K562 (cell line): ENCODE measurements around the gene URGCP. TPM values are rescaled to one million over a fixed set of nuclear protein-coding genes. Genes with fewer than 3 reads are reported as not detected.

Experiments used
- BMI1 ChIP-seq: fragments of 150-350 bp; IDR thresholded peaks from 2 replicates; pipeline ENCODE4 v1.6.1; 2014; ENCODE audit warnings: low read length
- DACH1 ChIP-seq: fragments of 450-650 bp; IDR thresholded peaks from 2 replicates; pipeline ENCODE4 v1.6.1; 2018; ENCODE audit not compliant: partially characterized antibody
- DMBX1 ChIP-seq: fragments of 250-450 bp; sonication (Bioruptor Pico); IDR thresholded peaks from 2 replicates; pipeline ENCODE4 v1.8.0; 2022; ENCODE audit warnings: inconsistent platforms, mild to moderate bottlenecking, moderate library complexity, borderline replicate concordance
- ETS2 ChIP-seq: IDR thresholded peaks from 2 replicates; pipeline ENCODE4 v1.6.1; 2016; ENCODE audit warnings: borderline replicate concordance, missing genetic modification characterization, mild to moderate bottlenecking, moderate library complexity, missing compliant biosample characterization; ENCODE audit not compliant: poor library complexity, severe bottlenecking
- ETV5 ChIP-seq: sonication (generic); formaldehyde crosslinking; IDR thresholded peaks from 2 replicates; pipeline ENCODE4 v1.4.0; 2020; ENCODE audit warnings: low read depth, mild to moderate bottlenecking, missing genetic modification reagents
- FOXJ2 ChIP-seq: fragments of 200-800 bp; sonication (Bioruptor generic); IDR thresholded peaks from 2 replicates; pipeline ENCODE4 v1.6.1; 2016; ENCODE audit warnings: missing genetic modification characterization, missing compliant biosample characterization
- HNRNPL ChIP-seq: fragments of 200-400 bp; formaldehyde crosslinking; IDR thresholded peaks from 2 replicates; pipeline ENCODE4 v1.6.1; 2017; ENCODE audit warnings: low read depth, mild to moderate bottlenecking, low read length
- KDM4B ChIP-seq, 2 experiments: fragments of 450-650 bp in 1 of 2; sonication (generic) in 1 of 2; IDR thresholded peaks; 2 replicates each; pipeline ENCODE4 v1.6.1; 2016 to 2017; ENCODE audit warnings: borderline replicate concordance in 2 of 2, antibody characterized with exemption in 1 of 2, low read depth in 1 of 2, mild to moderate bottlenecking in 1 of 2
- MIER1 ChIP-seq: fragments of 450-650 bp; IDR thresholded peaks from 2 replicates; pipeline ENCODE4 v1.6.1; 2016; ENCODE audit warnings: antibody characterized with exemption, mild to moderate bottlenecking, low read depth
- NELFE ChIP-seq: IDR thresholded peaks from 2 replicates; pipeline ENCODE4 v1.6.1; 2011; ENCODE audit warnings: mild to moderate bottlenecking; ENCODE audit not compliant: insufficient read depth, insufficient read length
- NFRKB ChIP-seq: fragments of 450-650 bp; IDR thresholded peaks from 2 replicates; pipeline ENCODE4 v1.6.1; 2016; ENCODE audit warnings: low read depth
- PHB2 ChIP-seq: fragments of 450-650 bp; IDR thresholded peaks from 2 replicates; pipeline ENCODE4 v1.6.1; 2017; ENCODE audit warnings: low read depth
- PML ChIP-seq: IDR thresholded peaks from 2 replicates; pipeline ENCODE4 v1.6.1; 2012; ENCODE audit warnings: low read length, inconsistent platforms
- POLR3G ChIP-seq: IDR thresholded peaks from 2 replicates; pipeline ENCODE4 v1.6.1; 2011; ENCODE audit not compliant: insufficient read length, insufficient replicate concordance; ENCODE audit errors: extremely low read depth
- RBM22 ChIP-seq: fragments of 200-400 bp; formaldehyde crosslinking; IDR thresholded peaks from 2 replicates; pipeline ENCODE4 v1.6.1; 2018; ENCODE audit warnings: low read length, low read depth; ENCODE audit not compliant: poor library complexity, severe bottlenecking
- ZNF146 ChIP-seq: IDR thresholded peaks from one replicate; pipeline ENCODE4 v1.6.1; 2018; ENCODE audit warnings: missing compliant biosample characterization; ENCODE audit not compliant: unreplicated experiment
- ZNF592 ChIP-seq: fragments of 450-650 bp; IDR thresholded peaks from 2 replicates; pipeline ENCODE4 v1.6.1; 2017; ENCODE audit warnings: antibody characterized with exemption, mild to moderate bottlenecking
- polyA plus RNA-seq, 8 experiments: library from polyadenylated mRNA; depleted of rRNA in 4 of 8; stranded (reverse) in 5 of 8; unstranded in 3 of 8; fragments of >200 nt; fragmentation: Nextera tagmentation in 2 of 8; fragmentation: Illumina TruSeq in 1 of 8; extraction: Ambion mirVana in 2 of 8; extraction: Trizol in 1 of 8; gene quantifications; 2 replicates each; pipeline versions ENCODE4 v1.2.1 to v1.2.3, GENCODE V29; 2011 to 2014; ENCODE audit warnings: inconsistent platforms in 1 of 8, missing spikeins in 1 of 8
- total RNA-seq, 7 experiments: library from RNA; depleted of rRNA in 6 of 7; stranded (reverse); fragments of >200 nt in 6 of 7; fragmentation: Illumina TruSeq in 2 of 7; extraction: Trizol in 2 of 7; gene quantifications; 2 replicates each; pipeline versions ENCODE4 v1.2.1 to v1.2.3, GENCODE V29; 2011 to 2021; ENCODE audit warnings: low replicate concordance in 1 of 7
- TF ChIP-seq, protein P1 (sequence below): sonication (generic); formaldehyde crosslinking; IDR thresholded peaks from 2 replicates; pipeline ENCODE4 v1.8.0; 2022; ENCODE audit warnings: mild to moderate bottlenecking, missing genetic modification reagents, borderline replicate concordance
- TF ChIP-seq, protein P2 (sequence below): sonication (generic); formaldehyde crosslinking; IDR thresholded peaks from 2 replicates; pipeline ENCODE4 v1.9.0; 2022; ENCODE audit warnings: mild to moderate bottlenecking, missing genetic modification reagents
- TF ChIP-seq, protein P3 (sequence below): fragments of 450-650 bp; IDR thresholded peaks from 2 replicates; pipeline ENCODE4 v1.6.1; 2017; ENCODE audit warnings: mild to moderate bottlenecking, moderate library complexity

The URGCP gene
- total and polyA plus RNA-seq, 9 of the 15 experiments (the other 6 are each of a cell fraction or from before 2014, with no cell fraction given): 1.7 to 25.8 (median 12.5) TPM

- TF ChIP-seq, protein P1, sequence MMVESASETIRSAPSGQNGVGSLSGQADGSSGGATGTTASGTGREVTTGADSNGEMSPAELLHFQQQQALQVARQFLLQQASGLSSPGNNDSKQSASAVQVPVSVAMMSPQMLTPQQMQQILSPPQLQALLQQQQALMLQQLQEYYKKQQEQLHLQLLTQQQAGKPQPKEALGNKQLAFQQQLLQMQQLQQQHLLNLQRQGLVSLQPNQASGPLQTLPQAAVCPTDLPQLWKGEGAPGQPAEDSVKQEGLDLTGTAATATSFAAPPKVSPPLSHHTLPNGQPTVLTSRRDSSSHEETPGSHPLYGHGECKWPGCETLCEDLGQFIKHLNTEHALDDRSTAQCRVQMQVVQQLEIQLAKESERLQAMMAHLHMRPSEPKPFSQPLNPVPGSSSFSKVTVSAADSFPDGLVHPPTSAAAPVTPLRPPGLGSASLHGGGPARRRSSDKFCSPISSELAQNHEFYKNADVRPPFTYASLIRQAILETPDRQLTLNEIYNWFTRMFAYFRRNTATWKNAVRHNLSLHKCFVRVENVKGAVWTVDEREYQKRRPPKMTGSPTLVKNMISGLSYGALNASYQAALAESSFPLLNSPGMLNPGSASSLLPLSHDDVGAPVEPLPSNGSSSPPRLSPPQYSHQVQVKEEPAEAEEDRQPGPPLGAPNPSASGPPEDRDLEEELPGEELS (CRISPR knock-in tag): peak; percentile 96; the same call in 1 of the 2 replicates
- TF ChIP-seq BMI1 (no peak), RBM22 (peak; percentile 35), NFRKB (no peak), POLR3G (no peak), KDM4B (IDR thresholded peaks at IDR 0.05; ENCODE audit: borderline replicate concordance in 2 of 2, low read depth in 1 of 2) (no peak), NELFE (no peak), ETS2 (tag) (no peak), MIER1 (no peak), DACH1 (no peak), FOXJ2 (tag) (no peak), ZNF592 (peak; percentile 97), ZNF146 (CRISPR knock-in tag) (no peak), ETV5 (CRISPR knock-in tag) (peak; percentile 26), PML (peak; percentile 78; the same call in 1 of the 2 replicates), PHB2 (no peak), DMBX1 (CRISPR knock-in tag) (peak; percentile 86; the same call in 1 of the 2 replicates), HNRNPL (no peak)
- TF ChIP-seq, protein P2, sequence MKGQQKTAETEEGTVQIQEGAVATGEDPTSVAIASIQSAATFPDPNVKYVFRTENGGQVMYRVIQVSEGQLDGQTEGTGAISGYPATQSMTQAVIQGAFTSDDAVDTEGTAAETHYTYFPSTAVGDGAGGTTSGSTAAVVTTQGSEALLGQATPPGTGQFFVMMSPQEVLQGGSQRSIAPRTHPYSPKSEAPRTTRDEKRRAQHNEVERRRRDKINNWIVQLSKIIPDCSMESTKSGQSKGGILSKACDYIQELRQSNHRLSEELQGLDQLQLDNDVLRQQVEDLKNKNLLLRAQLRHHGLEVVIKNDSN (CRISPR knock-in tag): peak; percentile 89
- TF ChIP-seq, protein P3, sequence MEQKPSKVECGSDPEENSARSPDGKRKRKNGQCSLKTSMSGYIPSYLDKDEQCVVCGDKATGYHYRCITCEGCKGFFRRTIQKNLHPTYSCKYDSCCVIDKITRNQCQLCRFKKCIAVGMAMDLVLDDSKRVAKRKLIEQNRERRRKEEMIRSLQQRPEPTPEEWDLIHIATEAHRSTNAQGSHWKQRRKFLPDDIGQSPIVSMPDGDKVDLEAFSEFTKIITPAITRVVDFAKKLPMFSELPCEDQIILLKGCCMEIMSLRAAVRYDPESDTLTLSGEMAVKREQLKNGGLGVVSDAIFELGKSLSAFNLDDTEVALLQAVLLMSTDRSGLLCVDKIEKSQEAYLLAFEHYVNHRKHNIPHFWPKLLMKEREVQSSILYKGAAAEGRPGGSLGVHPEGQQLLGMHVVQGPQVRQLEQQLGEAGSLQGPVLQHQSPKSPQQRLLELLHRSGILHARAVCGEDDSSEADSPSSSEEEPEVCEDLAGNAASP: no peak
These were observed 19.8 kb upstream of the URGCP start, which contains the start of gene UBE2D4 (continued) for GRCh38 chr7:43925984-43926797.
